ENCODE results near the gene ACER1. TPM values are rescaled to one million over a fixed set of nuclear protein-coding genes. Genes with fewer than 3 reads are reported as not detected.

The ACER1 gene
- total and polyA plus RNA-seq, 2 experiments from 2014 or later = not detected

GRCh38 chr19:6275170-6275744, 58.2 kb downstream of the ACER1 start:
- H3K4me1 ChIP-seq (ENCODE audit: low read depth) = peaks cover 88% of the 10 kb centered on the region
- no peaks in the 10 kb centered on the region for H3K27me3 ChIP-seq
- H3K9me3 ChIP-seq (ENCODE audit: low read depth) = no peaks in the 10 kb centered on the region
- DNase-seq (ENCODE audit: low read depth in 1 of 2, low spot score in 1 of 2) = no peak
- peak overlapping the region; percentile 91 for H3K27ac ChIP-seq
- no peak overlapping the region for H3K4me3 ChIP-seq
- TF ChIP-seq CTCF (IDR thresholded peaks at IDR 0.05; ENCODE audit: low read depth, low read length) = no peak
- no peaks in the 10 kb centered on the region for H3K36me3 ChIP-seq

- H3K9me3 ChIP-seq (ENCODE audit: low read depth) = no peaks in the 10 kb centered on the region
- peak overlapping the region; percentile 91 for H3K27ac ChIP-seq
- no peaks in the 10 kb centered on the region for H3K27me3 ChIP-seq
- H3K36me3 ChIP-seq = peaks cover 2% of the 10 kb centered on the region
- H3K4me1 ChIP-seq (ENCODE audit: low read depth) = peaks cover 93% of the 10 kb centered on the region
- no peak overlapping the region for H3K4me3 ChIP-seq
- no peak for TF ChIP-seq CTCF (IDR thresholded peaks at IDR 0.05; ENCODE audit: low read depth, low read length)
- DNase-seq (ENCODE audit: low read depth in 1 of 2, low spot score in 1 of 2) = no peak
These were observed 58.7 kb downstream of the ACER1 start for GRCh38 chr19:6274756-6275155.

- H3K36me3 ChIP-seq = peaks cover 4% of the 10 kb centered on the region
- DNase-seq (ENCODE audit: low read depth in 1 of 2, low spot score in 1 of 2) = peak in 1 of 2 donors; percentile 92
- peak overlapping the region; percentile 91 for H3K27ac ChIP-seq
- H3K9me3 ChIP-seq (ENCODE audit: low read depth) = no peaks in the 10 kb centered on the region
- TF ChIP-seq CTCF (IDR thresholded peaks at IDR 0.05; ENCODE audit: low read depth, low read length) = no peak
- H3K27me3 ChIP-seq = no peaks in the 10 kb centered on the region
- no peak overlapping the region for H3K4me3 ChIP-seq
- peaks cover 100% of the 10 kb centered on the region for H3K4me1 ChIP-seq (ENCODE audit: low read depth)
These were observed 59.5 kb downstream of the ACER1 start for GRCh38 chr19:6273701-6274601.

DNA sequence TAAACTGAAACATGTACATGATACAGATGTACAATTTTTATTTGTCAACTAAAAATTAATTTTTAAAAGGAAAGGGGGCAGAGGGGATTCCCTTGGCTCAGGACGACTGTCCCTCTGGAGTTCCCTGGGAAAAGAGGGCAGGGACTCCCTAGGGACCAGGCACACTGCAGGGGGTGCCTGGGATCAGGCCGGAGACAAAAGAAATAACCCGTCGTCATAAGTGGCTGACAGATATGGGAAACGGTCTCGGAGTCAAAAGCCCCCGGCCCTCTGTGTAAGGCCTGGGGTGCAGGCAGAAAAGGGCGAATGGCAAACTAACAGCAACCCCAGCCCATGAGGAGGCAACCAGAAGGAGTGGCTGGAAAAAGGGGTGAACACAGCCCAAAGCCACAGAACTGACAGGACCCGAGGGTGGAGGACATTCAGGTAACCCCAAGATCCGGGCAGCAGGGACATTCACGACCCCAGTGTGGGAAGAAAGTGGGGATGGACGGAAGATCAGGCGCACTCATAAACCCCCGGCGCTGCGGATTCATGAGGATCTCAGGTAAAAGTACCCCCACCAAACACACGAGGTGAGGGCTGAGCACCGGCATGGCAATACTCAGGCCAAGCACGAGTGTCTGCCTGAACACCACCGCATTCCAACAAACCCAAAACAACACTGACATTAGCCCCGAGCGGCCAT, 60.4 kb downstream of the ACER1 start:
- Histone ChIP-seq H3K4me3 (no peak overlapping the region), H3K27ac (peak overlapping the region; percentile 91)
- DNase-seq (ENCODE audit: low read depth in 1 of 2, low spot score in 1 of 2) = no peak

More for the DNA sequence above, 60.4 kb downstream of the ACER1 start:
- Histone ChIP-seq H3K27me3 (no peaks in the 10 kb centered on the region), H3K4me1 (ENCODE audit: low read depth) (peaks cover 100% of the 10 kb centered on the region), H3K9me3 (ENCODE audit: low read depth) (no peaks in the 10 kb centered on the region), H3K36me3 (peaks cover 4% of the 10 kb centered on the region)
- no peak for TF ChIP-seq CTCF (IDR thresholded peaks at IDR 0.05; ENCODE audit: low read depth, low read length)

Measured in cardiac muscle cell (in vitro differentiated cells and primary cell).